ENCODE measurements around the gene IFNGR1.

DNA sequence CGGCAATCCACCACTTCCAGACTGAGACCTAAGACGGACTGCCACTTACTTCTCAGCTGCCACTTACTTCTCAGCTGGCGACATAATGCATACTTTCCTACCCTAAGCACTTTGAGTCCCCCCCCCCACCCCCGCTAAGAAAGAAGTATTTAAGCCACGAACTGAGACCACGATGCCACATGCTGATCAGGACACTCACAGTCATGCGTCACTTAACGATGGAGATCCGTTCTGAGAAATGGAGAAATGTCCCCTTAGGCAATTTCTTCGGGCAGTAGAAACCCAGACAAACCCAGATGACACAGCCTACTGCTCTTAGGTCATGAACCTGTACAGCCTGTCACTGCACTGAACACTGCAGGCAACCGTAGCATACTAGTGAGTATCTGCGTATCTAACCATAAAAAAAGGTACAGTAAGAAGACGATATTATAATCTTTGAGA is 690 bp downstream of the IFNGR1 start:
- TF ChIP-seq, protein P1, sequence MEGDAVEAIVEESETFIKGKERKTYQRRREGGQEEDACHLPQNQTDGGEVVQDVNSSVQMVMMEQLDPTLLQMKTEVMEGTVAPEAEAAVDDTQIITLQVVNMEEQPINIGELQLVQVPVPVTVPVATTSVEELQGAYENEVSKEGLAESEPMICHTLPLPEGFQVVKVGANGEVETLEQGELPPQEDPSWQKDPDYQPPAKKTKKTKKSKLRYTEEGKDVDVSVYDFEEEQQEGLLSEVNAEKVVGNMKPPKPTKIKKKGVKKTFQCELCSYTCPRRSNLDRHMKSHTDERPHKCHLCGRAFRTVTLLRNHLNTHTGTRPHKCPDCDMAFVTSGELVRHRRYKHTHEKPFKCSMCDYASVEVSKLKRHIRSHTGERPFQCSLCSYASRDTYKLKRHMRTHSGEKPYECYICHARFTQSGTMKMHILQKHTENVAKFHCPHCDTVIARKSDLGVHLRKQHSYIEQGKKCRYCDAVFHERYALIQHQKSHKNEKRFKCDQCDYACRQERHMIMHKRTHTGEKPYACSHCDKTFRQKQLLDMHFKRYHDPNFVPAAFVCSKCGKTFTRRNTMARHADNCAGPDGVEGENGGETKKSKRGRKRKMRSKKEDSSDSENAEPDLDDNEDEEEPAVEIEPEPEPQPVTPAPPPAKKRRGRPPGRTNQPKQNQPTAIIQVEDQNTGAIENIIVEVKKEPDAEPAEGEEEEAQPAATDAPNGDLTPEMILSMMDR (IDR thresholded peaks at IDR 0.05; ENCODE audit: low read length), result no peak
- TF ChIP-seq EZH2phosphoT487 (IDR thresholded peaks at IDR 0.05; ENCODE audit: low read length), result no peak
